ENCODE data around the gene NSMCE3.

DNA sequence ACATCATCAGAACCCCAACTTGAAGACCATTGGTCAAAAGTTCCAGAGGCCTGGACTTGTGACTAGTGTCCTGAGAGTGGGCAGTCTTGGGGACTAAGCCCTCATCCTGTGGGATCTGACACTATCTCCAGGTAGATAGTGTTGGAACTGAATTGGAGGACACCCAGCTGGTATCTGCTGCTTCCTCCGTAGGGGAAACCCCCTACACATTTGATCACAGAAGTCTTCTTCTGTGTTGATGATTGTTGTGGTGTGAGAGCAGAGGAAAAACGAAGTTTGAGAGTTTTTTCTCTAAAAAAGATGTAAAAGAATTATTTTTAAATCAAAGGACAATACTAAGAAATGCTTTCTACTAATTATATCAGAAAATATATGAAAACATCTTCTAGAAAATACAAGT lies 6.9 kb downstream of the NSMCE3 start:
- TF ChIP-seq, protein P1, sequence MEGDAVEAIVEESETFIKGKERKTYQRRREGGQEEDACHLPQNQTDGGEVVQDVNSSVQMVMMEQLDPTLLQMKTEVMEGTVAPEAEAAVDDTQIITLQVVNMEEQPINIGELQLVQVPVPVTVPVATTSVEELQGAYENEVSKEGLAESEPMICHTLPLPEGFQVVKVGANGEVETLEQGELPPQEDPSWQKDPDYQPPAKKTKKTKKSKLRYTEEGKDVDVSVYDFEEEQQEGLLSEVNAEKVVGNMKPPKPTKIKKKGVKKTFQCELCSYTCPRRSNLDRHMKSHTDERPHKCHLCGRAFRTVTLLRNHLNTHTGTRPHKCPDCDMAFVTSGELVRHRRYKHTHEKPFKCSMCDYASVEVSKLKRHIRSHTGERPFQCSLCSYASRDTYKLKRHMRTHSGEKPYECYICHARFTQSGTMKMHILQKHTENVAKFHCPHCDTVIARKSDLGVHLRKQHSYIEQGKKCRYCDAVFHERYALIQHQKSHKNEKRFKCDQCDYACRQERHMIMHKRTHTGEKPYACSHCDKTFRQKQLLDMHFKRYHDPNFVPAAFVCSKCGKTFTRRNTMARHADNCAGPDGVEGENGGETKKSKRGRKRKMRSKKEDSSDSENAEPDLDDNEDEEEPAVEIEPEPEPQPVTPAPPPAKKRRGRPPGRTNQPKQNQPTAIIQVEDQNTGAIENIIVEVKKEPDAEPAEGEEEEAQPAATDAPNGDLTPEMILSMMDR (IDR thresholded peaks at IDR 0.05): no peak
- TF ChIP-seq EZH2 (IDR thresholded peaks at IDR 0.05): no peak
- TF ChIP-seq EZH2phosphoT487 (IDR thresholded peaks at IDR 0.05): no peak

Data from neural progenitor cell (in vitro differentiated cells).